Articular chondrocyte of knee joint (primary cell): Measurements from ENCODE around the gene RITA1. TPM values are rescaled to one million over a fixed set of nuclear protein-coding genes. Genes with fewer than 3 reads are reported as not detected.

ENCODE experiments used
- small RNA-seq: library from RNA; depleted of rRNA; stranded (forward); fragments of <200 nt; gene quantifications from one replicate; pipeline ENCODE3, GENCODE V24; 2012
- total RNA-seq: library from RNA; depleted of rRNA; stranded (reverse); fragments of >200 nt; gene quantifications from 2 replicates; pipeline ENCODE4 v1.2.3, GENCODE V29; 2012

RITA1 gene
- total RNA-seq = 17.6 and 20.9 TPM in 2 replicates

GRCh38 chr12:113185180-113186032 lies at the start of gene RITA1, which contains the start of gene DDX54:
Gene RITA1, plus strand, starts transcription at chr12:113185721. Its CDS starts 1,026 bp downstream, at chr12:113186747.
Gene DDX54, minus strand, starts transcription at chr12:113185478. Its CDS starts 27 bp downstream, at chr12:113185451.

GRCh38 chr12:113149361-113150150 lies 36.0 kb upstream of the RITA1 start, which contains the start of gene CFAP73:
Gene CFAP73, plus strand, starts transcription at chr12:113149724. Its CDS starts 134 bp downstream, at chr12:113149858.

GRCh38 chr12:113221181-113221996 lies 35.9 kb downstream of the RITA1 start, which contains the start of gene TPCN1:
Gene TPCN1, plus strand, starts transcription at chr12:113221464. Its CDS starts 5,389 bp downstream, at chr12:113226853.

Small RNA genes lying within 50 kb of the gene (small RNA-seq; reads per million reads assigned to genes)
- not detected for gene MIR7106
- not detected for gene RF00019

Other genes with a start within 250 kb of the RITA1 start
- gene OAS3, start 247.2 kb upstream of the RITA1 start, total RNA-seq = 8.2 and 15.7 TPM in 2 replicates
- gene OAS2, start 207.2 kb upstream of the RITA1 start, total RNA-seq = 7.8 and 8.4 TPM in 2 replicates
- gene DTX1, start 129.0 kb upstream of the RITA1 start, total RNA-seq = not detected in 2 replicates
- gene RASAL1, start 50.0 kb upstream of the RITA1 start, total RNA-seq = not detected in 2 replicates
- not detected in 2 replicates for gene CFAP73, start 36.0 kb upstream of the RITA1 start, total RNA-seq
- gene DDX54, start 243 bp upstream of the RITA1 start, total RNA-seq = 42.9 and 46.0 TPM in 2 replicates
- 21.7 and 23.5 TPM in 2 replicates for gene TPCN1, start 35.7 kb downstream of the RITA1 start, total RNA-seq
- 22.4 and 25.0 TPM in 2 replicates for gene SLC8B1, start 149.4 kb downstream of the RITA1 start, total RNA-seq
- gene PLBD2, start 172.9 kb downstream of the RITA1 start, total RNA-seq = 34.2 and 41.4 TPM in 2 replicates
- gene SDS, start 218.2 kb downstream of the RITA1 start, total RNA-seq = not detected in 2 replicates
- 6.7 and 8.8 TPM in 2 replicates for gene SDSL, start 236.7 kb downstream of the RITA1 start, total RNA-seq